ENCODE results near the gene TMEM60. TPM values are rescaled to one million over a fixed set of nuclear protein-coding genes. Genes with fewer than 3 reads are reported as not detected.

Gene TMEM60
- polyA plus RNA-seq, 1 donor from 2014 or later, result 29.3 TPM

DNA sequence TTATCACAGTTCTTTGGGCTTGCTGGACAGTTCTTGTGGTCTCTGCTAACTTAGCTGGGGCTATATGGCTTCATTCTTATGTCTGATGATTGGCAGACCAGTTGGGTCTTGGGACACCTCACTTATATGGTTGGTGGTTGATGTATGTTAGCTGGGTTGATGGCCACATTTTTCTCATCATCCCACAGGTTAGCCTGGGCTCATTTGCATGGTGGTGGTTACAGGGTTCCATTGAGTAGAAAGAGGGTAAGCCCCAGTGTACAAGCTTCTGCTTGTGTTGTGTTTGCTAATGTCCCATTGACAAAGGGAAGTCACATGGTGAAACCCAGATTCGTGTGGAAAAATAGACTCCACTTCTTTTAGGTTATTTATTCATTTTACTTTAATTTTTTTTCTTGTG lies 40.6 kb downstream of the TMEM60 start:
- peaks cover 25% of the 10 kb centered on the region for H3K79me2 ChIP-seq (replicated peaks; ENCODE audit: insufficient read depth, low read length)
- no peak overlapping the region for H3K27ac ChIP-seq (ENCODE audit: low read length)
- no peaks in the 10 kb centered on the region for H3K9me3 ChIP-seq (ENCODE audit: low read length)
- no peaks in the 10 kb centered on the region for H3K9me2 ChIP-seq (ENCODE audit: insufficient read depth, low read length)
- no peak for TF ChIP-seq EZH2 (IDR thresholded peaks at IDR 0.05; ENCODE audit: borderline replicate concordance, insufficient read depth, low read length, poor library complexity, severe bottlenecking)
- TF ChIP-seq, protein P1, sequence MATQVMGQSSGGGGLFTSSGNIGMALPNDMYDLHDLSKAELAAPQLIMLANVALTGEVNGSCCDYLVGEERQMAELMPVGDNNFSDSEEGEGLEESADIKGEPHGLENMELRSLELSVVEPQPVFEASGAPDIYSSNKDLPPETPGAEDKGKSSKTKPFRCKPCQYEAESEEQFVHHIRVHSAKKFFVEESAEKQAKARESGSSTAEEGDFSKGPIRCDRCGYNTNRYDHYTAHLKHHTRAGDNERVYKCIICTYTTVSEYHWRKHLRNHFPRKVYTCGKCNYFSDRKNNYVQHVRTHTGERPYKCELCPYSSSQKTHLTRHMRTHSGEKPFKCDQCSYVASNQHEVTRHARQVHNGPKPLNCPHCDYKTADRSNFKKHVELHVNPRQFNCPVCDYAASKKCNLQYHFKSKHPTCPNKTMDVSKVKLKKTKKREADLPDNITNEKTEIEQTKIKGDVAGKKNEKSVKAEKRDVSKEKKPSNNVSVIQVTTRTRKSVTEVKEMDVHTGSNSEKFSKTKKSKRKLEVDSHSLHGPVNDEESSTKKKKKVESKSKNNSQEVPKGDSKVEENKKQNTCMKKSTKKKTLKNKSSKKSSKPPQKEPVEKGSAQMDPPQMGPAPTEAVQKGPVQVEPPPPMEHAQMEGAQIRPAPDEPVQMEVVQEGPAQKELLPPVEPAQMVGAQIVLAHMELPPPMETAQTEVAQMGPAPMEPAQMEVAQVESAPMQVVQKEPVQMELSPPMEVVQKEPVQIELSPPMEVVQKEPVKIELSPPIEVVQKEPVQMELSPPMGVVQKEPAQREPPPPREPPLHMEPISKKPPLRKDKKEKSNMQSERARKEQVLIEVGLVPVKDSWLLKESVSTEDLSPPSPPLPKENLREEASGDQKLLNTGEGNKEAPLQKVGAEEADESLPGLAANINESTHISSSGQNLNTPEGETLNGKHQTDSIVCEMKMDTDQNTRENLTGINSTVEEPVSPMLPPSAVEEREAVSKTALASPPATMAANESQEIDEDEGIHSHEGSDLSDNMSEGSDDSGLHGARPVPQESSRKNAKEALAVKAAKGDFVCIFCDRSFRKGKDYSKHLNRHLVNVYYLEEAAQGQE (IDR thresholded peaks at IDR 0.05; ENCODE audit: borderline replicate concordance), result no peak
- no peak for TF ChIP-seq EP300 (conservative IDR thresholded peaks at IDR 0.05; ENCODE audit: poor library complexity, severe bottlenecking)
- TF ChIP-seq POLR2AphosphoS5 (IDR thresholded peaks at IDR 0.05), result no peak
- no peak for TF ChIP-seq MXI1 (conservative IDR thresholded peaks at IDR 0.05; ENCODE audit: poor library complexity, severe bottlenecking)
- TF ChIP-seq, protein P2, sequence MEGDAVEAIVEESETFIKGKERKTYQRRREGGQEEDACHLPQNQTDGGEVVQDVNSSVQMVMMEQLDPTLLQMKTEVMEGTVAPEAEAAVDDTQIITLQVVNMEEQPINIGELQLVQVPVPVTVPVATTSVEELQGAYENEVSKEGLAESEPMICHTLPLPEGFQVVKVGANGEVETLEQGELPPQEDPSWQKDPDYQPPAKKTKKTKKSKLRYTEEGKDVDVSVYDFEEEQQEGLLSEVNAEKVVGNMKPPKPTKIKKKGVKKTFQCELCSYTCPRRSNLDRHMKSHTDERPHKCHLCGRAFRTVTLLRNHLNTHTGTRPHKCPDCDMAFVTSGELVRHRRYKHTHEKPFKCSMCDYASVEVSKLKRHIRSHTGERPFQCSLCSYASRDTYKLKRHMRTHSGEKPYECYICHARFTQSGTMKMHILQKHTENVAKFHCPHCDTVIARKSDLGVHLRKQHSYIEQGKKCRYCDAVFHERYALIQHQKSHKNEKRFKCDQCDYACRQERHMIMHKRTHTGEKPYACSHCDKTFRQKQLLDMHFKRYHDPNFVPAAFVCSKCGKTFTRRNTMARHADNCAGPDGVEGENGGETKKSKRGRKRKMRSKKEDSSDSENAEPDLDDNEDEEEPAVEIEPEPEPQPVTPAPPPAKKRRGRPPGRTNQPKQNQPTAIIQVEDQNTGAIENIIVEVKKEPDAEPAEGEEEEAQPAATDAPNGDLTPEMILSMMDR (IDR thresholded peaks at IDR 0.05; ENCODE audit: poor library complexity, severe bottlenecking), result no peak
- TF ChIP-seq TAF1 (IDR thresholded peaks at IDR 0.05; ENCODE audit: low read depth), result no peak
- TF ChIP-seq RAD21 (conservative IDR thresholded peaks at IDR 0.05), result no peak
- TF ChIP-seq SMC3 (conservative IDR thresholded peaks at IDR 0.05; ENCODE audit: poor library complexity), result no peak
- no peaks in the 10 kb centered on the region for H3F3A ChIP-seq (ENCODE audit: insufficient read depth, low read length, poor library complexity, severe bottlenecking)
- H2AFZ ChIP-seq (ENCODE audit: low read depth, low read length), result no peak overlapping the region
- H3K4me2 ChIP-seq (ENCODE audit: low read length), result no peak overlapping the region
- H3K4me3 ChIP-seq (ENCODE audit: low read length), result no peak overlapping the region
- H3K36me3 ChIP-seq (ENCODE audit: insufficient read depth, low read length), result no peaks in the 10 kb centered on the region
- H4K20me1 ChIP-seq (ENCODE audit: insufficient read depth), result no peaks in the 10 kb centered on the region
- no peaks in the 10 kb centered on the region for H3K27me3 ChIP-seq (ENCODE audit: insufficient read depth, low read depth, low read length)
- H3K9ac ChIP-seq (ENCODE audit: low read length), result no peak overlapping the region

DNA sequence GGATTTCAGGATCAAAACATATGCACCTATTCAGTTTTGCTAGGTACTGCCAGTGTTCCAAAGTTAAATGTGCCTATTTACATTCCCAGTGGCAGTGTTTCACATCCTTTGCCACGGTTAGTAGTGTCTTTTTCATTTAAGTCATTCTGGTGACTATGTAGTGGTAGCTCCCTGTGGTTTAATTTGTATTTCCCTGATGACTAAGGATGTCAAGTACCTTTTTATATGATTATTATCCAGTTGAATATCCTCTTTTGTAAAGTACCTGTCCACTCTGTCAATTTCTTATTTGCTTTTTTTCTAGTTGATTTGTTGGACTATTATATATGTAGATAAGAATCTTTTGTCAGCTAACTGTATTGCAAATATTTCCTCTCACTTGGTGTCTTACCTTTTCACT lies 45.1 kb downstream of the TMEM60 start:
- Histone ChIP-seq H3K36me3 (ENCODE audit: insufficient read depth, low read length) (peaks cover 9% of the 10 kb centered on the region), H3K9me2 (ENCODE audit: insufficient read depth, low read length) (no peaks in the 10 kb centered on the region), H4K20me1 (ENCODE audit: insufficient read depth) (no peaks in the 10 kb centered on the region), H3K9ac (ENCODE audit: low read length) (no peak overlapping the region), H3F3A (ENCODE audit: insufficient read depth, low read length, poor library complexity, severe bottlenecking) (no peaks in the 10 kb centered on the region), H3K9me3 (ENCODE audit: low read length) (no peaks in the 10 kb centered on the region), H3K27me3 (ENCODE audit: insufficient read depth, low read depth, low read length) (no peaks in the 10 kb centered on the region), H3K27ac (ENCODE audit: low read length) (no peak overlapping the region), H2AFZ (ENCODE audit: low read depth, low read length) (no peak overlapping the region), H3K4me3 (ENCODE audit: low read length) (no peak overlapping the region), H3K79me2 (replicated peaks; ENCODE audit: insufficient read depth, low read length) (peaks cover 7% of the 10 kb centered on the region), H3K4me2 (ENCODE audit: low read length) (no peak overlapping the region)
- TF ChIP-seq TAF1 (IDR thresholded peaks at IDR 0.05; ENCODE audit: low read depth) (no peak), POLR2AphosphoS5 (IDR thresholded peaks at IDR 0.05) (no peak), EZH2 (IDR thresholded peaks at IDR 0.05; ENCODE audit: borderline replicate concordance, insufficient read depth, low read length, poor library complexity, severe bottlenecking) (no peak), SMC3 (conservative IDR thresholded peaks at IDR 0.05; ENCODE audit: poor library complexity) (no peak), RAD21 (conservative IDR thresholded peaks at IDR 0.05) (no peak), EP300 (conservative IDR thresholded peaks at IDR 0.05; ENCODE audit: poor library complexity, severe bottlenecking) (no peak), MXI1 (conservative IDR thresholded peaks at IDR 0.05; ENCODE audit: poor library complexity, severe bottlenecking) (no peak)
- TF ChIP-seq, protein P2 (IDR thresholded peaks at IDR 0.05; ENCODE audit: poor library complexity, severe bottlenecking), result no peak
- TF ChIP-seq, protein P1 (IDR thresholded peaks at IDR 0.05; ENCODE audit: borderline replicate concordance), result no peak
